A549 (cell line): Measurements from ENCODE around the gene APOC3. TPM values are rescaled to one million over a fixed set of nuclear protein-coding genes. Genes with fewer than 3 reads are reported as not detected.

Experiments used
- ATAC-seq, 2 experiments: fragments of 200-7000 bp in 1 of 2; fragments of >200 bp in 1 of 2; cut with Nextera tagmentation in 1 of 2; cut with Tn5 transposase in 1 of 2; 3 replicates each; pipeline versions ENCODE4 v1.8.0 to v1.9.1; 2018 to 2020; ENCODE audit warnings: mild to moderate bottlenecking in 1 of 2, moderate library complexity in 1 of 2
- CTCF ChIA-PET: fragments of 300-600 bp; sonication (Branson Sonifier 250); formaldehyde crosslinking; extraction: SDS; loops from one replicate; lab custom pipeline; 2021; ENCODE audit warnings: antibody characterized with exemption, inconsistent platforms; lab: Yijun Ruan, JAX
- POLR2A ChIA-PET: fragments of 350-600 bp; formaldehyde crosslinking; extraction: SDS; loops from one replicate; lab custom pipeline; 2021; ENCODE audit warnings: antibody characterized with exemption, inconsistent platforms; lab: Yijun Ruan, JAX
- DNase-seq, 2 experiments: peaks; one replicate each; pipeline versions ENCODE4 v3.0.0 to v3.0.0-alpha.2; 2011 to 2016; ENCODE audit warnings: low read depth in 1 of 2, low spot score in 1 of 2
- FAIRE-seq: peaks from 2 replicates; lab custom pipeline; 2011; peaks lifted over from hg19 to GRCh38; lab: Jason Lieb, UNC
- H3K27ac ChIP-seq, 2 experiments: fragments of >200 bp; sonication (Bioruptor Twin); formaldehyde crosslinking; 3 replicates each; pipeline ENCODE4 v1.5.1; 2016 to 2017
- H3K4me1 ChIP-seq: fragments of >200 bp; sonication (Bioruptor Twin); formaldehyde crosslinking; 3 replicates; pipeline ENCODE4 v1.6.1; 2016
- H3K4me2 ChIP-seq: fragments of >200 bp; sonication (Bioruptor Twin); formaldehyde crosslinking; 3 replicates; pipeline ENCODE4 v1.6.1; 2016
- H3K4me3 ChIP-seq: fragments of >200 bp; sonication (Bioruptor Twin); formaldehyde crosslinking; 3 replicates; pipeline ENCODE4 v1.5.1; 2016
- H3K9me3 ChIP-seq: fragments of >200 bp; sonication (Bioruptor Twin); formaldehyde crosslinking; 3 replicates; pipeline ENCODE4 v1.6.1; 2016
- CBX8 ChIP-seq: fragments of 200-600 bp; sonication (generic); IDR thresholded peaks from 2 replicates; pipeline ENCODE4 v1.6.1; 2016
- CEBPB ChIP-seq, 2 experiments: fragments of >200 bp in 1 of 2; sonication (Bioruptor Twin) in 1 of 2; formaldehyde crosslinking in 1 of 2; IDR thresholded peaks; 2 replicates each; pipeline ENCODE4 v1.6.1; 2012 to 2016
- HEYL ChIP-seq: fragments of 250-450 bp; sonication (Bioruptor Pico); IDR thresholded peaks from 2 replicates; pipeline ENCODE4 v1.8.0; 2021; ENCODE audit warnings: mild to moderate bottlenecking, moderate library complexity
- HMGXB4 ChIP-seq: fragments of 250-450 bp; sonication (Bioruptor Pico); IDR thresholded peaks from 2 replicates; pipeline ENCODE4 v1.5.0; 2021; ENCODE audit warnings: mild to moderate bottlenecking, moderate library complexity, borderline replicate concordance
- HOXB13 ChIP-seq: fragments of 250-450 bp; sonication (Bioruptor Pico); IDR thresholded peaks from 2 replicates; pipeline ENCODE4 v1.5.0; 2020; ENCODE audit warnings: low read depth, mild to moderate bottlenecking, moderate library complexity
- JUNB ChIP-seq: fragments of >200 bp; sonication (Bioruptor Twin); formaldehyde crosslinking; IDR thresholded peaks from 2 replicates; pipeline ENCODE4 v1.6.1; 2016
- KDM1A ChIP-seq: fragments of 200-600 bp; sonication (generic); IDR thresholded peaks from 2 replicates; pipeline ENCODE4 v1.6.1; 2016; ENCODE audit warnings: low read depth, mild to moderate bottlenecking
- MAX ChIP-seq: IDR thresholded peaks from 2 replicates; pipeline ENCODE4 v1.6.1; 2012
- NFE2L2 ChIP-seq: fragments of 150-350 bp; conservative IDR thresholded peaks from 2 replicates; pipeline ENCODE4 v1.6.1; 2014; ENCODE audit warnings: low read length
- PBX3 ChIP-seq: IDR thresholded peaks from 2 replicates; pipeline ENCODE4 v1.6.1; 2012
- POLR2A ChIP-seq: IDR thresholded peaks from 2 replicates; pipeline ENCODE4 v1.6.1; 2012; ENCODE audit warnings: mild to moderate bottlenecking, low read length
- POLR2AphosphoS2 ChIP-seq: conservative IDR thresholded peaks from 2 replicates; pipeline ENCODE4 v1.6.1; 2012; ENCODE audit warnings: low read length, improper control_type of control experiment, inconsistent platforms
- SREBF2 ChIP-seq: fragments of 450-650 bp; IDR thresholded peaks from 2 replicates; pipeline ENCODE4 v1.6.1; 2014; ENCODE audit warnings: mild to moderate bottlenecking, moderate library complexity
- TFCP2L1 ChIP-seq: fragments of 250-450 bp; sonication (Bioruptor Pico); IDR thresholded peaks from 2 replicates; pipeline ENCODE4 v1.5.0; 2021; ENCODE audit warnings: mild to moderate bottlenecking
- TP53 ChIP-seq: fragments of 250-450 bp; sonication (Bioruptor Pico); IDR thresholded peaks from 2 replicates; pipeline ENCODE4 v1.5.0; 2021; ENCODE audit warnings: mild to moderate bottlenecking, moderate library complexity
- ZC3H11A ChIP-seq: fragments of 450-650 bp; IDR thresholded peaks from 2 replicates; pipeline ENCODE4 v1.6.1; 2014; ENCODE audit warnings: antibody characterized with exemption, mild to moderate bottlenecking
- ZFP36 ChIP-seq: fragments of 450-650 bp; IDR thresholded peaks from 2 replicates; pipeline ENCODE4 v1.6.1; 2014; ENCODE audit warnings: borderline replicate concordance; ENCODE audit not compliant: partially characterized antibody
- whole genome bisulfite sequencing: methylation state at CpG from one replicate; pipeline ENCODE4 v1.1.6; 2017; ENCODE audit errors: missing lambda C conversion rate; 5-methylcytosine and 5-hydroxymethylcytosine counted together
- polyA plus RNA-seq, 4 experiments: library from polyadenylated mRNA; depleted of rRNA in 3 of 4; stranded (reverse); fragments of >200 nt; fragmentation: RNase III in 1 of 4; extraction: RNeasy Plus Mini Kit Qiagen cat#74134 plus additional on column Dnase treatment in 1 of 4; gene quantifications; 2 replicates in 3 of 4; 3 replicates in 1 of 4; pipeline ENCODE4 v1.2.3, GENCODE V29; 2011 to 2017
- TF ChIP-seq, protein P1 (sequence below): fragments of >200 bp; sonication (Bioruptor Twin); formaldehyde crosslinking; IDR thresholded peaks from 3 replicates; pipeline ENCODE4 v1.6.1; 2016
- TF ChIP-seq, protein P2 (sequence below): fragments of >200 bp; sonication (Bioruptor Twin); formaldehyde crosslinking; IDR thresholded peaks from 2 replicates; pipeline ENCODE4 v1.6.1; 2016
- TF ChIP-seq, protein P3 (sequence below): fragments of 450-650 bp; IDR thresholded peaks from 2 replicates; pipeline ENCODE4 v1.6.1; 2014; ENCODE audit warnings: antibody characterized with exemption

Gene APOC3
- polyA plus RNA-seq, 2 of the 4 experiments (the other 2 are of a cell fraction) = not detected

- FAIRE-seq (no peak), ATAC-seq (no peak), DNase-seq (no peak)
- Histone ChIP-seq H3K4me2 (no peak overlapping the region), H3K4me3 (no peak overlapping the region), H3K9me3 (no peaks in the 10 kb centered on the region), H3K4me1 (no peaks in the 10 kb centered on the region), H3K27ac (no peak overlapping the region)
- ChIA-PET POLR2A (no interaction called here), CTCF (interaction anchor here (1.1 to 2.5 kb wide), 3 partner anchors 10 to 365 kb away, joined by 4 to 17 read pairs (median 4); no protein-coding TSS in a partner anchor)
- TF ChIP-seq, protein P1, sequence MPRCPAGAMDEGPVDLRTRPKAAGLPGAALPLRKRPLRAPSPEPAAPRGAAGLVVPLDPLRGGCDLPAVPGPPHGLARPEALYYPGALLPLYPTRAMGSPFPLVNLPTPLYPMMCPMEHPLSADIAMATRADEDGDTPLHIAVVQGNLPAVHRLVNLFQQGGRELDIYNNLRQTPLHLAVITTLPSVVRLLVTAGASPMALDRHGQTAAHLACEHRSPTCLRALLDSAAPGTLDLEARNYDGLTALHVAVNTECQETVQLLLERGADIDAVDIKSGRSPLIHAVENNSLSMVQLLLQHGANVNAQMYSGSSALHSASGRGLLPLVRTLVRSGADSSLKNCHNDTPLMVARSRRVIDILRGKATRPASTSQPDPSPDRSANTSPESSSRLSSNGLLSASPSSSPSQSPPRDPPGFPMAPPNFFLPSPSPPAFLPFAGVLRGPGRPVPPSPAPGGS = no peak
- TF ChIP-seq POLR2A (no peak), CBX8 (no peak), JUNB (no peak), CEBPB (IDR thresholded peaks at IDR 0.05) (no peak), KDM1A (no peak), MAX (no peak), HMGXB4 (CRISPR knock-in tag) (no peak), HEYL (no peak), HOXB13 (CRISPR knock-in tag) (no peak), ZFP36 (no peak), TFCP2L1 (CRISPR knock-in tag) (no peak), PBX3 (no peak)
- TF ChIP-seq, protein P2, sequence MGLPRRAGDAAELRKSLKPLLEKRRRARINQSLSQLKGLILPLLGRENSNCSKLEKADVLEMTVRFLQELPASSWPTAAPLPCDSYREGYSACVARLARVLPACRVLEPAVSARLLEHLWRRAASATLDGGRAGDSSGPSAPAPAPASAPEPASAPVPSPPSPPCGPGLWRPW = no peak
- TF ChIP-seq, protein P3, sequence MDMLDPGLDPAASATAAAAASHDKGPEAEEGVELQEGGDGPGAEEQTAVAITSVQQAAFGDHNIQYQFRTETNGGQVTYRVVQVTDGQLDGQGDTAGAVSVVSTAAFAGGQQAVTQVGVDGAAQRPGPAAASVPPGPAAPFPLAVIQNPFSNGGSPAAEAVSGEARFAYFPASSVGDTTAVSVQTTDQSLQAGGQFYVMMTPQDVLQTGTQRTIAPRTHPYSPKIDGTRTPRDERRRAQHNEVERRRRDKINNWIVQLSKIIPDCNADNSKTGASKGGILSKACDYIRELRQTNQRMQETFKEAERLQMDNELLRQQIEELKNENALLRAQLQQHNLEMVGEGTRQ = no peak
- WGBS = 93% methylated on average over 5 of the region's 5 CpGs
These were observed 34.8 kb downstream of the APOC3 start for GRCh38 chr11:116864531-116864930.

DNA sequence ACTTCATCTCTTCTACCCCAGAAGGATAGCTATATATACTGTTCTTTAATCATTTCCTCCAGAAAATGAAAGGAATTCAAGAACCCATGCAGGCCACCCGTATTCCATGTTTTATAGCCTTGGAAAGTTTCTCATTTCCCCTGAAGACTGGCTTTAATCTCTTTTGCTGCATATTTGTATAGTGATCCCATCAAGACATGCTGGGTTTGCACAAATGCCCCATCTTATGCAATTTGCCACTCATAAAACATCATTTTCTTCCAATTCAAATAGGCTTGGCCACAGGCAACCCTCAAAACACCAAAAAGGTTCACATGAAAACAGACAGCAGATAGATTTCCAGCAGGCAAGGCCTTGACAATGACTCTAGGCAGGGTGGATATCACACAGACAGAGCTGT, 36.0 kb downstream of the APOC3 start:
- CTCF ChIA-PET = interaction anchor here (1.2 to 1.6 kb wide), 2 partner anchors 11 to 241 kb away, joined by 4 to 9 read pairs; no protein-coding TSS in a partner anchor
- 89% methylated on average over 1 of the region's 1 CpG for WGBS
- no peak for FAIRE-seq

More for the DNA sequence above, 36.0 kb downstream of the APOC3 start:
- POLR2A ChIA-PET = interaction anchor here (0.9 kb wide), 1 partner anchor 30 kb away, joined by 3 read pairs; no protein-coding TSS in a partner anchor
- H3K27ac ChIP-seq = no peak overlapping the region
- H3K9me3 ChIP-seq = no peaks in the 10 kb centered on the region
- no peaks in the 10 kb centered on the region for H3K4me1 ChIP-seq
- no peak for ATAC-seq
- no peak for DNase-seq
- H3K4me3 ChIP-seq = no peak overlapping the region
- no peak for TF ChIP-seq NFE2L2
- TF ChIP-seq TP53 = no peak
- TF ChIP-seq JUNB = no peak
- TF ChIP-seq ZC3H11A = no peak
- no peak for TF ChIP-seq PBX3
- TF ChIP-seq POLR2AphosphoS2 = no peak
- no peak for TF ChIP-seq SREBF2
- H3K4me2 ChIP-seq = no peak overlapping the region
